Suprapubic skin (tissue), 3 donors: ENCODE data around the gene HUS1B.

Experiments
- EP300 ChIP-seq: sonication (generic); formaldehyde crosslinking; IDR thresholded peaks from one replicate; pipeline ENCODE4 v1.6.1; 2017; ENCODE audit warnings: antibody characterized with exemption
- POLR2A ChIP-seq, 2 donors: fragments of 450-650 bp; IDR thresholded peaks; one replicate each; pipeline ENCODE4 v1.6.1; 2017; ENCODE audit warnings: antibody characterized with exemption in 2 of 2, mild to moderate bottlenecking in 2 of 2, moderate library complexity in 2 of 2
- TF ChIP-seq, protein P1 (sequence below), 2 donors: fragments of 200-600 bp in 1 of 2; fragments of 450-650 bp in 1 of 2; sonication (generic) in 1 of 2; IDR thresholded peaks; one replicate each; pipeline ENCODE4 v1.5.1; 2016 to 2019; ENCODE audit warnings: antibody characterized with exemption in 2 of 2, mild to moderate bottlenecking in 1 of 2, moderate library complexity in 1 of 2

DNA sequence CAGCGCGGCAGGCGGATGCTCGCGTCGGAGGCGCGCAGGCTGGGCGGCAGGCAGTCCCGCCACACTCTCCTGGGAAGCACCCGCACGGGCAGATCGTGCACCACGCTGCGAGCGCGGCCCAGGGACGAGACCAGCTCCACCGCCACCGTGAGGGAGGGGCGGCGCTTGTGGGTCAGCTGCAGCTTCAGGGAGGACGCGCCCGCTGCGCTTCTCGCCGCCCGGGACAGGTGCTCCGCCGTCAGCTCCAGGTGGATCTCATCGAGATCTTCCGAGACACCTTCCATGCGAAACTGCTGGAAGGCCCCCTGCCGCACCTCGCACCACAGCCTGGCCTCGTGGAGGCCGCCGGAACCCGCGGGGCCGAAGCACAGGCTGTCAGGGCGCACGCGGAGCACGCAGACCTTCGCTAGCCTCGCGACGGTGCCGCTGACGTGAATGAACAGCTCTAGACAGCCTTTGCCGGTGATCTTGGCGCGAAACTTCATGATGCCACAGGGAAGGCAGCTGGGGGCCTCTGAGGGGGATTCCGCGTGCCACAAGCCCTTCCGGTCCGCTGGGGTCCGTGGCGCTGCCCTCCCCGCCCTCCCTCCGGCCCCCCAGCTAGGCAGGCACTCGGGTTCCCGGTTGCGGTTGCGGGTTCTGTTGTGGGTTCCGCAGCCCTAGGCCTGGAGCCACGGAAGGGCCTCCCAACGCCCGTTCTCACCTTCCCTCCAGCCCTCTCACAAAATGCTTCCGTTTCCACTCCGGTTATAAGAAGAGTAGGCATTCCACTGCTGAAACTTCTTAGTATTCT, at the start of gene HUS1B:
- TF ChIP-seq POLR2A (IDR thresholded peaks at IDR 0.05) (no peak), EP300 (no peak)
- TF ChIP-seq, protein P1, sequence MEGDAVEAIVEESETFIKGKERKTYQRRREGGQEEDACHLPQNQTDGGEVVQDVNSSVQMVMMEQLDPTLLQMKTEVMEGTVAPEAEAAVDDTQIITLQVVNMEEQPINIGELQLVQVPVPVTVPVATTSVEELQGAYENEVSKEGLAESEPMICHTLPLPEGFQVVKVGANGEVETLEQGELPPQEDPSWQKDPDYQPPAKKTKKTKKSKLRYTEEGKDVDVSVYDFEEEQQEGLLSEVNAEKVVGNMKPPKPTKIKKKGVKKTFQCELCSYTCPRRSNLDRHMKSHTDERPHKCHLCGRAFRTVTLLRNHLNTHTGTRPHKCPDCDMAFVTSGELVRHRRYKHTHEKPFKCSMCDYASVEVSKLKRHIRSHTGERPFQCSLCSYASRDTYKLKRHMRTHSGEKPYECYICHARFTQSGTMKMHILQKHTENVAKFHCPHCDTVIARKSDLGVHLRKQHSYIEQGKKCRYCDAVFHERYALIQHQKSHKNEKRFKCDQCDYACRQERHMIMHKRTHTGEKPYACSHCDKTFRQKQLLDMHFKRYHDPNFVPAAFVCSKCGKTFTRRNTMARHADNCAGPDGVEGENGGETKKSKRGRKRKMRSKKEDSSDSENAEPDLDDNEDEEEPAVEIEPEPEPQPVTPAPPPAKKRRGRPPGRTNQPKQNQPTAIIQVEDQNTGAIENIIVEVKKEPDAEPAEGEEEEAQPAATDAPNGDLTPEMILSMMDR (IDR thresholded peaks at IDR 0.05) = no peak
